Lung (tissue), 12 donors: ENCODE data around the gene LHPP. TPM values are rescaled to one million over a fixed set of nuclear protein-coding genes. Genes with fewer than 3 reads are reported as not detected.

Experiments
- ATAC-seq: fragments of 200-7000 bp; cut with Tn5 transposase; one replicate; pipeline ENCODE4 v1.9.1; 2020; ENCODE audit warnings: moderate number of reproducible peaks; ENCODE audit not compliant: insufficient read depth, low FRiP score
- DNase-seq, 3 donors: peaks; one replicate each; pipeline ENCODE4 v3.0.0-alpha.2; 2013 to 2017
- H3K27ac ChIP-seq, 2 donors: one replicate each; pipeline ENCODE4 v1.5.1; 2013; ENCODE audit warnings: mild to moderate bottlenecking in 2 of 2, moderate library complexity in 2 of 2, control low read depth in 1 of 2, inconsistent platforms in 1 of 2, low read depth in 1 of 2, low read length in 1 of 2
- H3K27me3 ChIP-seq, 3 donors: one replicate each; pipeline ENCODE4 v1.5.1; 2013; ENCODE audit warnings: low read length in 2 of 3; ENCODE audit not compliant: control insufficient read depth in 3 of 3, insufficient read depth in 3 of 3
- H3K36me3 ChIP-seq, 4 donors: one replicate each; pipeline ENCODE4 v1.5.1; 2013; ENCODE audit warnings: low read length in 4 of 4, mild to moderate bottlenecking in 1 of 4, moderate library complexity in 1 of 4; ENCODE audit not compliant: control insufficient read depth in 4 of 4, insufficient read depth in 4 of 4
- H3K4me1 ChIP-seq, 5 donors: one replicate each; pipeline ENCODE4 v1.5.1; 2013; ENCODE audit warnings: low read length in 5 of 5, mild to moderate bottlenecking in 2 of 5, moderate library complexity in 1 of 5; ENCODE audit not compliant: control insufficient read depth in 5 of 5, insufficient read depth in 5 of 5
- H3K4me3 ChIP-seq: one replicate; pipeline ENCODE4 v1.5.1; 2013; ENCODE audit warnings: mild to moderate bottlenecking, control low read depth, moderate library complexity
- H3K9ac ChIP-seq, 2 donors: one replicate each; pipeline ENCODE4 v1.5.1; 2013; ENCODE audit warnings: low read length in 2 of 2, control low read depth in 1 of 2; ENCODE audit not compliant: insufficient read depth in 1 of 2
- H3K9me3 ChIP-seq, 4 donors: one replicate each; pipeline ENCODE4 v1.5.1; 2013; ENCODE audit warnings: low read length in 3 of 4, mild to moderate bottlenecking in 1 of 4, moderate library complexity in 1 of 4; ENCODE audit not compliant: control insufficient read depth in 4 of 4, insufficient read depth in 3 of 4
- CTCF ChIP-seq: IDR thresholded peaks from 2 replicates; pipeline ENCODE4 v1.5.1; 2012; ENCODE audit warnings: mild to moderate bottlenecking; ENCODE audit errors: control extremely low read depth, extremely low read depth
- WGBS, 2 donors: extraction: QIAGEN DNeasy Blood & Tissue Kit; methylation state at CpG; one replicate each; pipeline ENCODE4 v1.1.7; 2013; 5-methylcytosine and 5-hydroxymethylcytosine counted together
- polyA plus RNA-seq, 2 donors: library from polyadenylated mRNA; stranded (reverse); fragments of 200-250 nt; gene quantifications; one replicate each; pipeline ENCODE4 v1.2.1, GENCODE V29; 2013
- total RNA-seq, 2 donors: library from RNA; depleted of rRNA in 1 of 2; stranded (reverse); fragments of >200 nt in 1 of 2; gene quantifications; one replicate each; pipeline ENCODE4 v1.2.1, GENCODE V29; 2014 to 2021
- donor health status: control.
- donor health status: control.
- donor health status: Bipolar disorder and iron deficiency.
- donor health status: healthy.
- donor health status: DM: yes; HTN: yes; CAD: no.

Gene LHPP
- total and polyA plus RNA-seq, 4 donors: 7.1 to 18.6 (median 14.8) TPM

DNA sequence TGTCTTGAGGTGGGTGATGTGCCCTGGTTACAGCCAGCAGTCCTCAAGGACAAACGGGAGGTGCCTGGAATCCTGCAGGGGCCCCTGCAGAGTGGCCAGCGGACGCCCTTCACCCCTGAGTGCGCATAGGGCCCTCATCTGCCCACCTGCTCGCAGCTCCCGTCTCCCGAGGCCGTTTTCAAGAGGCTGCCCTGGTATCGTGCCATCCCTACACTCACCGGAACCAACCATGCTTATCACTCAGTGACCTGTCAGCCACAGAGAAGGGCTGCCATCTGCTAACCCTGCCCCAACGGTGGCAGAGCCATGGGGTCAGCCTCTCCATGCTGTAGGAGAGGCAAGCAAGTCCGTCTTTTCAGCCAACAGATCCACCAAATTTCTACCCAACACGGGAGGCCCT is 160.5 kb downstream of the LHPP start:
- Histone ChIP-seq H3K36me3 (peaks cover 0 to 20% (median 1%) of the 10 kb centered on the region in 4 donors), H3K9me3 (no peaks in the 10 kb centered on the region), H3K9ac (no peak overlapping the region), H3K4me3 (no peak overlapping the region), H3K27me3 (no peaks in the 10 kb centered on the region), H3K27ac (peak overlapping the region in 1 of 2 donors; percentile 55), H3K4me1 (peaks cover 0 to 29% (median 11%) of the 10 kb centered on the region in 5 donors)
- no peak for TF ChIP-seq CTCF
- ATAC-seq (no peak), DNase-seq (no peak)
- WGBS, 2 donors: 88 to 91% methylated on average over 13 of the region's 13 CpGs

DNA sequence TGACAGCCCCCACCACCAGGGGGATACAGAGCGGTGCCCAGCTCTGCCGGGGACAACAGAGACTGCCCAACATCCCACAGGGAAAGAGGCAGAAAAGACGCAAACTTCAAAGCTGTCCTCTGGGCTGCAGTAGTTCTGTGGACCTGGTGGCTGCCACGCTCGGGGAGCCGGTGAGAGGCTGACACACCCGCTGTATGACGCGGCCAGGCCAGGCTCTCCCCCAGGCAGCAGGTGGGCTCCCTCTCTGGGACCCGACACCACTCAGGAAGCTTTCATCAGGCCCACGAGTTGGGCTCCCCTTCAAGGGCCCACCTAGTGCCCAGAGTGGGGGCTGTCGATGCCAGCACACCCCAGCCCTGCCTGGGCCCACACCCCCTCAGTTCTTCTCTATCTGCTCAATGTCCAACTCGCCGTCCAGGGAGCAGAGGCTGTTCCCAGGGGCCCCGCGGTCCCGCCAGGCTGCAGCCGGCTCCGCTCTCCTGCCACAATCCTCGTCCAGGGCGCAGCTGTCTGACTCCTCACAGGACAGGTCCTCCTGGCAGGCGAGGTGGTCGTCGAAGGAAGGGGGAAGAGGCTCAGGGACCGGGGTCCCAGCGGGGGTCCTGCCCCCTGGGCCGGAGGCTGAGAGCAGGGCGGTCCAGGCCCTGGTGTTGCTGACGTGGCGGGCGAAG is 161.4 kb downstream of the LHPP start:
- Histone ChIP-seq H3K9me3 (no peaks in the 10 kb centered on the region), H3K9ac (no peak overlapping the region), H3K27ac (no peak overlapping the region), H3K36me3 (peaks cover 0 to 18% (median 1%) of the 10 kb centered on the region in 4 donors), H3K4me1 (peaks cover 0 to 32% (median 15%) of the 10 kb centered on the region in 5 donors), H3K27me3 (no peaks in the 10 kb centered on the region), H3K4me3 (no peak overlapping the region)
- TF ChIP-seq CTCF: no peak
- 92% methylated on average over 29 to 31 of the region's 31 CpGs for WGBS, 2 donors
- no peak for ATAC-seq
- DNase-seq: no peak

- DNase-seq (no peak), ATAC-seq (no peak)
- no peak overlapping the region for H3K27ac ChIP-seq
- peaks cover 0 to 30% (median 16%) of the 10 kb centered on the region in 5 donors for H3K4me1 ChIP-seq
- TF ChIP-seq CTCF: no peak
- no peak overlapping the region for H3K4me3 ChIP-seq
- 80 to 86% methylated on average over 13 of the region's 13 CpGs for WGBS, 2 donors
- H3K27me3 ChIP-seq: no peaks in the 10 kb centered on the region
- H3K36me3 ChIP-seq: peaks cover 0 to 13% (median 1%) of the 10 kb centered on the region in 4 donors
- no peaks in the 10 kb centered on the region for H3K9me3 ChIP-seq
- no peak overlapping the region for H3K9ac ChIP-seq
These were observed 162.4 kb downstream of the LHPP start for GRCh38 chr10:124624006-124624405.
